A549 treated with Mapracorat at 1 μM for 4 hours (cell line): ENCODE results near the gene CDS2. TPM values are rescaled to one million over a fixed set of nuclear protein-coding genes. Genes with fewer than 3 reads are reported as not detected.

Source experiments
- total RNA-seq: library from RNA; stranded (reverse); fragments of 200-300 nt; extraction: Qiagen RNA extraction; gene quantifications from 5 replicates; pipeline ENCODE4 v1.2.3, GENCODE V29; 2022

CDS2 gene
- total RNA-seq, result 51.8 to 67.8 TPM (median 60.6 TPM) in 5 replicates

GRCh38 chr20:5126512-5127203 lies at the start of gene CDS2:
Gene CDS2, plus strand, starts transcription at chr20:5127008. Its CDS starts 85 bp downstream, at chr20:5127093.

GRCh38 chr20:5119435-5120184 lies 7.2 kb upstream of the CDS2 start, which contains the start of gene PCNA:
Gene PCNA, minus strand, starts transcription at chr20:5119958. Its CDS starts 160 bp downstream, at chr20:5119798.

Other genes starting within 250 kb of the CDS2 start
- gene SLC23A2, start 125.5 kb upstream of the CDS2 start, total RNA-seq, result 13.5 to 16.2 TPM (median 15.2 TPM) in 5 replicates
- gene TMEM230, start 13.9 kb upstream of the CDS2 start, total RNA-seq, result 106 to 112 TPM (median 108 TPM) in 5 replicates
- 381 to 407 TPM (median 397 TPM) in 5 replicates for gene PCNA, start 7.0 kb upstream of the CDS2 start, total RNA-seq
- not detected in 5 replicates for gene PROKR2, start 189.9 kb downstream of the CDS2 start, total RNA-seq